Measurements from ENCODE around the gene CT47C1. TPM values are rescaled to one million over a fixed set of nuclear protein-coding genes. Genes with fewer than 3 reads are reported as not detected.

CT47C1 gene
- total and polyA plus RNA-seq, 9 of the 15 experiments (the other 6 are each of a cell fraction or from before 2014, with no cell fraction given) = not detected

- Histone ChIP-seq H3K27ac (ENCODE audit: extremely low read depth, low read depth, low read length) (no peak overlapping the region), H2AFZ (ENCODE audit: low read depth, low read length) (no peak overlapping the region), H3K27me3 (ENCODE audit: control insufficient read depth in 2 of 2, insufficient read depth in 2 of 2, low read length in 2 of 2) (no peaks in the 10 kb centered on the region), H3K4me3 (no peak overlapping the region), H3K9me3 (replicated peaks; ENCODE audit: control insufficient read depth, insufficient read depth, low read depth, low read length) (no peaks in the 10 kb centered on the region; the same call in 1 of the 2 replicates), H3K9me1 (ENCODE audit: control insufficient read depth, insufficient read depth, low read length) (no peaks in the 10 kb centered on the region), H3K9ac (ENCODE audit: insufficient read depth in 1 of 2, low read depth in 2 of 2, low read length in 2 of 2) (no peak overlapping the region), H4K20me1 (replicated peaks; ENCODE audit: control insufficient read depth, insufficient read depth, low read length) (no peaks in the 10 kb centered on the region), H3K4me1 (replicated peaks in 1 of 2; ENCODE audit: control insufficient read depth in 2 of 2, insufficient read depth in 2 of 2, low read length in 2 of 2) (peaks cover 0 to 9% of the 10 kb centered on the region in 2 experiments; a peak in 3 of 5 replicates), H3K79me2 (ENCODE audit: control insufficient read depth, insufficient read depth, low read length) (no peaks in the 10 kb centered on the region), H3K36me3 (ENCODE audit: control insufficient read depth, insufficient read depth, low read length) (no peaks in the 10 kb centered on the region), H3K4me2 (ENCODE audit: insufficient read depth, low read length) (no peak overlapping the region; the same call in 1 of the 2 replicates)
- CTCF ChIA-PET (ENCODE audit: low intra/inter-chr PET ratio) = no interaction called here
- no peak for FAIRE-seq
- 0 out of 2 replicates have a peak, but pooled peaks have one; percentile 11 for TF ChIP-seq GATA2 (CRISPR knock-in tag; IDR thresholded peaks at IDR 0.05)
- TF ChIP-seq DACH1 (IDR thresholded peaks at IDR 0.05; ENCODE audit: partially characterized antibody) = peak; percentile 92
- no peak for TF ChIP-seq PYGO2 (tag; IDR thresholded peaks at IDR 0.05)
- WGBS (ENCODE audit: insufficient coverage, low coverage, missing lambda C conversion rate) = 50% methylated on average over 6 of the region's 7 CpGs
- DNase-seq (ENCODE audit: extremely low read depth in 1 of 4, low spot score in 3 of 4) = no peak
- BruUV-seq (replicated peaks) = no TSS peak
- intact Hi-C loops (cut with micrococcal nuclease) (no loop called here), in situ Hi-C loops (cut with MboI) (no loop called here)
- no peak for ATAC-seq
- POLR2A ChIA-PET = no interaction called here
Observed at GRCh38 chrX:119063428-119063827, 9.4 kb upstream of the CT47C1 start.

- ATAC-seq (peak; percentile 83), DNase-seq (ENCODE audit: extremely low read depth in 1 of 4, low spot score in 3 of 4) (peak; percentile 53 to 63 (median 62)), FAIRE-seq (no peak)
- BruUV-seq (replicated peaks) = no TSS peak
- in situ Hi-C loops (cut with MboI) (no loop called here), intact Hi-C loops (cut with micrococcal nuclease) (loop anchor here (1.0 to 5.0 kb wide), 2 partner anchors 60 to 220 kb away; no protein-coding TSS in a partner anchor)
- no peaks in the 10 kb centered on the region; the same call in 1 of the 2 replicates for H3K9me3 ChIP-seq (replicated peaks; ENCODE audit: control insufficient read depth, insufficient read depth, low read depth, low read length)
- no peak overlapping the region for H3K4me2 ChIP-seq (ENCODE audit: insufficient read depth, low read length)
- no peak overlapping the region for H3K4me3 ChIP-seq
- no peaks in the 10 kb centered on the region for H3K36me3 ChIP-seq (ENCODE audit: control insufficient read depth, insufficient read depth, low read length)
- H3K27ac ChIP-seq (ENCODE audit: extremely low read depth, low read depth, low read length) = no peak overlapping the region
- WGBS (ENCODE audit: insufficient coverage, low coverage, missing lambda C conversion rate) = 3% methylated on average over 7 of the region's 7 CpGs
- H2AFZ ChIP-seq (ENCODE audit: low read depth, low read length) = no peak overlapping the region
- H3K27me3 ChIP-seq (ENCODE audit: control insufficient read depth in 2 of 2, insufficient read depth in 2 of 2, low read length in 2 of 2) = peaks cover 0 to 4% of the 10 kb centered on the region in 2 experiments; a peak in 1 of 5 replicates
- H3K9me1 ChIP-seq (ENCODE audit: control insufficient read depth, insufficient read depth, low read length) = no peaks in the 10 kb centered on the region
- H3K79me2 ChIP-seq (ENCODE audit: control insufficient read depth, insufficient read depth, low read length) = no peaks in the 10 kb centered on the region
- CTCF ChIA-PET (ENCODE audit: low intra/inter-chr PET ratio) = interaction anchor here (0.7 to 2.1 kb wide), 4 partner anchors 62 to 259 kb away, joined by 4 to 14 read pairs (median 10); no protein-coding TSS in a partner anchor
- POLR2A ChIA-PET = interaction anchor here (0.6 kb wide), 1 partner anchor 10 kb away, joined by 3 read pairs; no protein-coding TSS in a partner anchor
- H3K4me1 ChIP-seq (replicated peaks in 1 of 2; ENCODE audit: control insufficient read depth in 2 of 2, insufficient read depth in 2 of 2, low read length in 2 of 2) = peaks cover 0 to 9% of the 10 kb centered on the region in 2 experiments; a peak in 3 of 5 replicates
- no peak overlapping the region for H3K9ac ChIP-seq (ENCODE audit: insufficient read depth in 1 of 2, low read depth in 2 of 2, low read length in 2 of 2)
- no peaks in the 10 kb centered on the region for H4K20me1 ChIP-seq (replicated peaks; ENCODE audit: control insufficient read depth, insufficient read depth, low read length)
- TF ChIP-seq CTCF (IDR thresholded peaks at IDR 0.05 in 2 of 3, conservative IDR thresholded peaks at IDR 0.05 in 1 of 3; ENCODE audit: insufficient read depth in 2 of 3, low read depth in 1 of 3, low read length in 3 of 3) = peak; percentile 70 to 81 (median 78)
Observed at GRCh38 chrX:119067023-119067739, 5.6 kb upstream of the CT47C1 start.

Measured in K562 (cell line).